Endodermal cell (in vitro differentiated cells): ENCODE measurements around the gene DERL3. TPM values are rescaled to one million over a fixed set of nuclear protein-coding genes. Genes with fewer than 3 reads are reported as not detected.

Source experiments
- DNase-seq: peaks from one replicate; pipeline ENCODE4 v3.0.0-alpha.2; 2017
- H3K27ac ChIP-seq: 2 replicates; pipeline ENCODE4 v1.5.1; 2013; ENCODE audit warnings: mild to moderate bottlenecking, low read depth, low read length, moderate library complexity
- H3K27me3 ChIP-seq: 2 replicates; pipeline ENCODE4 v1.6.1; 2013; ENCODE audit warnings: mild to moderate bottlenecking, low read length, moderate library complexity; ENCODE audit not compliant: insufficient read depth, control insufficient read depth, poor library complexity, severe bottlenecking
- H3K36me3 ChIP-seq: 2 replicates; pipeline ENCODE4 v1.7.0; 2013; ENCODE audit warnings: mild to moderate bottlenecking, low read length, moderate library complexity; ENCODE audit not compliant: control insufficient read depth, insufficient read depth
- H3K4me1 ChIP-seq: one replicate; pipeline ENCODE4 v1.7.0; 2013; ENCODE audit warnings: low read length; ENCODE audit not compliant: control insufficient read depth, insufficient read depth
- H3K4me3 ChIP-seq: 2 replicates; pipeline ENCODE4 v1.5.1; 2013; ENCODE audit warnings: mild to moderate bottlenecking, low read length, moderate library complexity
- H3K9ac ChIP-seq: 2 replicates; pipeline ENCODE4 v1.6.1; 2013; ENCODE audit warnings: mild to moderate bottlenecking, low read length, moderate library complexity; ENCODE audit not compliant: poor library complexity, severe bottlenecking; ENCODE audit errors: extremely low read depth
- H3K9me3 ChIP-seq: 2 replicates; pipeline ENCODE4 v1.6.1; 2013; ENCODE audit warnings: mild to moderate bottlenecking, low read length, moderate library complexity; ENCODE audit not compliant: control insufficient read depth
- H3K27ac Mint-ChIP-seq: 2 replicates; pipeline ENCODE4 v1.8.0; 2020; ENCODE audit warnings: mixed read lengths
- H3K27me3 Mint-ChIP-seq: 2 replicates; pipeline ENCODE4 v1.8.0; 2021; ENCODE audit warnings: mild to moderate bottlenecking, mixed read lengths; ENCODE audit not compliant: insufficient read depth
- H3K36me3 Mint-ChIP-seq: 2 replicates; pipeline ENCODE4 v1.8.0; 2020; ENCODE audit warnings: low read depth, mixed read lengths
- H3K4me1 Mint-ChIP-seq: 2 replicates; pipeline ENCODE4 v1.8.0; 2020; ENCODE audit warnings: mixed read lengths
- H3K4me3 Mint-ChIP-seq: 2 replicates; pipeline ENCODE4 v1.8.0; 2020; ENCODE audit warnings: mild to moderate bottlenecking, moderate library complexity, mixed read lengths
- H3K9me3 Mint-ChIP-seq: 2 replicates; pipeline ENCODE4 v1.8.0; 2020; ENCODE audit warnings: mild to moderate bottlenecking, mixed read lengths
- WGBS, 2 experiments: methylation state at CpG; one replicate each; pipeline versions ENCODE4 v1.1.5 to v1.1.7; 2013; ENCODE audit warnings: missing lambda C conversion rate in 2 of 2, mixed read lengths in 1 of 2; ENCODE audit not compliant: insufficient coverage in 1 of 2, insufficient read length in 1 of 2; 5-methylcytosine and 5-hydroxymethylcytosine counted together
- total RNA-seq, 2 donors: library from RNA; stranded (reverse); fragmentation: NEBNext Ultra II Directional in 1 of 2; extraction: Animal tissue kit (Norgen Biotek cat#: 25700) in 1 of 2; gene quantifications; 2 replicates in 1 of 2; 3 replicates in 1 of 2; pipeline ENCODE4 v1.2.1, GENCODE V29; 2021
- TF ChIP-seq, protein P1 (sequence below): fragments of 200-600 bp; sonication (generic); conservative IDR thresholded peaks from 2 replicates; pipeline ENCODE4 v1.5.0; 2021; ENCODE audit warnings: antibody characterized with exemption, mild to moderate bottlenecking

Gene DERL3
- total RNA-seq, 2 donors from 2014 or later = 6.3 to 7.6 TPM

GRCh38 chr22:23841292-23841691 is 2.5 kb upstream of the DERL3 start:
- Histone ChIP-seq H3K9me3 (no peaks in the 10 kb centered on the region), H3K9ac (no peak overlapping the region), H3K27ac (no peak overlapping the region), H3K36me3 (peaks cover 3% of the 10 kb centered on the region), H3K4me1 (no peaks in the 10 kb centered on the region), H3K27me3 (no peaks in the 10 kb centered on the region), H3K4me3 (no peak overlapping the region)
- TF ChIP-seq, protein P1, sequence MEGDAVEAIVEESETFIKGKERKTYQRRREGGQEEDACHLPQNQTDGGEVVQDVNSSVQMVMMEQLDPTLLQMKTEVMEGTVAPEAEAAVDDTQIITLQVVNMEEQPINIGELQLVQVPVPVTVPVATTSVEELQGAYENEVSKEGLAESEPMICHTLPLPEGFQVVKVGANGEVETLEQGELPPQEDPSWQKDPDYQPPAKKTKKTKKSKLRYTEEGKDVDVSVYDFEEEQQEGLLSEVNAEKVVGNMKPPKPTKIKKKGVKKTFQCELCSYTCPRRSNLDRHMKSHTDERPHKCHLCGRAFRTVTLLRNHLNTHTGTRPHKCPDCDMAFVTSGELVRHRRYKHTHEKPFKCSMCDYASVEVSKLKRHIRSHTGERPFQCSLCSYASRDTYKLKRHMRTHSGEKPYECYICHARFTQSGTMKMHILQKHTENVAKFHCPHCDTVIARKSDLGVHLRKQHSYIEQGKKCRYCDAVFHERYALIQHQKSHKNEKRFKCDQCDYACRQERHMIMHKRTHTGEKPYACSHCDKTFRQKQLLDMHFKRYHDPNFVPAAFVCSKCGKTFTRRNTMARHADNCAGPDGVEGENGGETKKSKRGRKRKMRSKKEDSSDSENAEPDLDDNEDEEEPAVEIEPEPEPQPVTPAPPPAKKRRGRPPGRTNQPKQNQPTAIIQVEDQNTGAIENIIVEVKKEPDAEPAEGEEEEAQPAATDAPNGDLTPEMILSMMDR = no peak
- H3K27ac Mint-ChIP-seq = peak overlapping the region; percentile 10
- no peak for DNase-seq
- no peak overlapping the region for H3K4me3 Mint-ChIP-seq
- H3K4me1 Mint-ChIP-seq = peaks cover 7% of the 10 kb centered on the region
- H3K36me3 Mint-ChIP-seq = peaks cover 3% of the 10 kb centered on the region
- H3K9me3 Mint-ChIP-seq = no peaks in the 10 kb centered on the region
- peaks cover 31% of the 10 kb centered on the region for H3K27me3 Mint-ChIP-seq
- WGBS, 2 experiments = 86 to 89% methylated on average over 4 to 5 of the region's 5 CpGs

- Mint-ChIP-seq H3K36me3 (peaks cover 13% of the 10 kb centered on the region), H3K4me3 (no peak overlapping the region), H3K27me3 (peaks cover 31% of the 10 kb centered on the region), H3K4me1 (peaks cover 7% of the 10 kb centered on the region), H3K27ac (no peak overlapping the region), H3K9me3 (no peaks in the 10 kb centered on the region)
- peaks cover 10% of the 10 kb centered on the region for H3K36me3 ChIP-seq
- TF ChIP-seq, protein P1 = no peak
- H3K4me3 ChIP-seq = no peak overlapping the region
- no peaks in the 10 kb centered on the region for H3K4me1 ChIP-seq
- no peak overlapping the region for H3K27ac ChIP-seq
- H3K9ac ChIP-seq = no peak overlapping the region
- H3K9me3 ChIP-seq = no peaks in the 10 kb centered on the region
- DNase-seq = no peak
- 90 to 95% methylated on average over 6 to 7 of the region's 7 CpGs for WGBS, 2 experiments
- no peaks in the 10 kb centered on the region for H3K27me3 ChIP-seq
Measured at GRCh38 chr22:23840026-23840425, 1.2 kb upstream of the DERL3 start.

GRCh38 chr22:23837911-23838680 is 710 bp downstream of the DERL3 start:
- DNase-seq = peak; percentile 60
- Histone ChIP-seq H3K9ac (peak overlapping the region; percentile 13), H3K36me3 (peaks cover 25% of the 10 kb centered on the region), H3K27ac (no peak overlapping the region), H3K9me3 (no peaks in the 10 kb centered on the region), H3K4me1 (no peaks in the 10 kb centered on the region), H3K4me3 (peak overlapping the region; percentile 76), H3K27me3 (no peaks in the 10 kb centered on the region)
- H3K27me3 Mint-ChIP-seq = peaks cover 31% of the 10 kb centered on the region
- H3K27ac Mint-ChIP-seq = peak overlapping the region; percentile 92
- TF ChIP-seq, protein P1 = no peak
- no peaks in the 10 kb centered on the region for H3K9me3 Mint-ChIP-seq
- H3K4me1 Mint-ChIP-seq = peaks cover 7% of the 10 kb centered on the region
- peak overlapping the region; percentile 65 for H3K4me3 Mint-ChIP-seq
- 26 to 27% methylated on average over 20 to 41 of the region's 41 CpGs for WGBS, 2 experiments
- H3K36me3 Mint-ChIP-seq = peaks cover 13% of the 10 kb centered on the region
